Measurements from ENCODE around the gene OR2AP1. TPM values are rescaled to one million over a fixed set of nuclear protein-coding genes. Genes with fewer than 3 reads are reported as not detected.

OR2AP1 gene
- total RNA-seq, 1 experiment from 2014 or later = not detected

- no peaks in the 10 kb centered on the region for H3K36me3 ChIP-seq (ENCODE audit: insufficient read depth, low read length, poor library complexity, severe bottlenecking)
- no peaks in the 10 kb centered on the region for H3K4me1 ChIP-seq (ENCODE audit: insufficient read depth, low read length, poor library complexity, severe bottlenecking)
- intact Hi-C loops (cut with micrococcal nuclease; ENCODE audit: unreplicated experiment) = no loop called here
- H3K9me3 ChIP-seq (ENCODE audit: low read depth, low read length, poor library complexity, severe bottlenecking) = no peaks in the 10 kb centered on the region
- H3K27me3 ChIP-seq (replicated peaks; ENCODE audit: insufficient read depth, low read depth, low read length, poor library complexity) = peaks cover 57% of the 10 kb centered on the region
- H3K4me3 ChIP-seq (ENCODE audit: low read depth, low read length, poor library complexity, severe bottlenecking) = no peak overlapping the region
- no peak overlapping the region for H3K27ac ChIP-seq (ENCODE audit: low read depth, low read length, poor library complexity, severe bottlenecking)
- POLR2A ChIA-PET (ENCODE audit: low non-redundant PET) = no interaction called here
- no peak for DNase-seq (ENCODE audit: low spot score)
- no peak for TF ChIP-seq CTCF (conservative IDR thresholded peaks at IDR 0.05; ENCODE audit: low read depth, low read length)
- no peak for TF ChIP-seq EZH2 (IDR thresholded peaks at IDR 0.05; ENCODE audit: borderline replicate concordance, low read depth, low read length, poor library complexity, severe bottlenecking)
- BruUV-seq (replicated peaks) = no TSS peak
- CTCF ChIA-PET = no interaction called here
These were observed 35.7 kb downstream of the OR2AP1 start for GRCh38 chr12:55607821-55608594.

DNA sequence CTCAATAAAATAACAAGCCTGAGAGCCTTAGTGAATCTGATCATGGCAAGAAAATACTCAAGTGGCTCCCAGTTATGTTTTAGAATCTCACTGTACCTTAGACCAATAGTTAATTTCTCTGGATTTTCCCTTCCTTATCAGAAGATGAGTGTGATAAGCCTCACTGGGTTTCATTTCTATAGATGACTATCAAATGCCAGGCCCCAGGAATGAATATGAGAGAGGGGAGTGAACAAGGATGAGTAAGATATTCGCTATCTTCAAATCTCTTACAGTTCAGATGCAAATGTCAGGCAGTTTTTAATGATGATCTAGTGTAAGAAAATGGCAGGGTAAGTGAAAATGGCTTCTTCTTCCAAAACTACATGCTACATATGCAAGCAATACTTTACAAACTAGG lies 38.3 kb downstream of the OR2AP1 start:
- Histone ChIP-seq H3K27me3 (replicated peaks; ENCODE audit: insufficient read depth, low read depth, low read length, poor library complexity) (peaks cover 54% of the 10 kb centered on the region), H3K4me3 (ENCODE audit: low read depth, low read length, poor library complexity, severe bottlenecking) (no peak overlapping the region), H3K4me1 (ENCODE audit: insufficient read depth, low read length, poor library complexity, severe bottlenecking) (no peaks in the 10 kb centered on the region), H3K27ac (ENCODE audit: low read depth, low read length, poor library complexity, severe bottlenecking) (no peak overlapping the region), H3K9me3 (ENCODE audit: low read depth, low read length, poor library complexity, severe bottlenecking) (peaks cover 5% of the 10 kb centered on the region), H3K36me3 (ENCODE audit: insufficient read depth, low read length, poor library complexity, severe bottlenecking) (no peaks in the 10 kb centered on the region)
- CTCF ChIA-PET = no interaction called here
- POLR2A ChIA-PET (ENCODE audit: low non-redundant PET) = no interaction called here
- BruUV-seq (replicated peaks) = no TSS peak
- intact Hi-C loops (cut with micrococcal nuclease; ENCODE audit: unreplicated experiment) = loop anchor here (10.0 kb wide), 1 partner anchor 616 kb away; no protein-coding TSS in a partner anchor
- DNase-seq (ENCODE audit: low spot score) = no peak
- TF ChIP-seq CTCF (conservative IDR thresholded peaks at IDR 0.05; ENCODE audit: low read depth, low read length) = no peak

DNA sequence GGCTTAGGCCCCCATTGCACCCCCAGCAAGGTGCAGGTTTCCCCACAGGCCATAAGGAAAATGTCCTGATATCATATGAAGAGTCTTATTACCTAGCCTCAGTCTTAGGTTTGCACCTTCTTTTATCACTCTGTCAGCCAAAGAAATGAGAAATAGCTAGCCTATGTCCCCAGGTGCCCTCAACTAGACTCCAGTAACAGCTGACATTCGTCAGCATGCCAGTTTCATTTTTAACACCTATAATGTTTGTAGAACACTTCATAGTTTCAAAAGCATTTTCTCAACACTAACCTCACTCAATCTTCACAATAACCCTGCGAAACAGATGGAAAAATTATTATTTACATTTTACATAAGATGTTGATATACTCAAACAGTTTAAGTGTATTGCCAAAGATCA lies 40.4 kb downstream of the OR2AP1 start:
- no TSS peak for BruUV-seq (replicated peaks)
- Histone ChIP-seq H3K27ac (ENCODE audit: low read depth, low read length, poor library complexity, severe bottlenecking) (no peak overlapping the region), H3K9me3 (ENCODE audit: low read depth, low read length, poor library complexity, severe bottlenecking) (peaks cover 6% of the 10 kb centered on the region), H3K36me3 (ENCODE audit: insufficient read depth, low read length, poor library complexity, severe bottlenecking) (no peaks in the 10 kb centered on the region), H3K4me1 (ENCODE audit: insufficient read depth, low read length, poor library complexity, severe bottlenecking) (no peaks in the 10 kb centered on the region), H3K4me3 (ENCODE audit: low read depth, low read length, poor library complexity, severe bottlenecking) (no peak overlapping the region), H3K27me3 (replicated peaks; ENCODE audit: insufficient read depth, low read depth, low read length, poor library complexity) (peaks cover 34% of the 10 kb centered on the region)
- DNase-seq (ENCODE audit: low spot score) = no peak
- TF ChIP-seq CTCF (conservative IDR thresholded peaks at IDR 0.05; ENCODE audit: low read depth, low read length) = no peak
- TF ChIP-seq EZH2 (IDR thresholded peaks at IDR 0.05; ENCODE audit: borderline replicate concordance, low read depth, low read length, poor library complexity, severe bottlenecking) = no peak
- CTCF ChIA-PET = no interaction called here
- POLR2A ChIA-PET (ENCODE audit: low non-redundant PET) = no interaction called here
- intact Hi-C loops (cut with micrococcal nuclease; ENCODE audit: unreplicated experiment) = loop anchor here (10.0 kb wide), 1 partner anchor 618 kb away; no protein-coding TSS in a partner anchor
